ENCODE results near the gene ME2.

GRCh38 chr18:50970006-50970405 is 91.1 kb downstream of the ME2 start:
- TF ChIP-seq CTCF (IDR thresholded peaks at IDR 0.05; ENCODE audit: low read depth, low read length, poor library complexity, severe bottlenecking) = no peak
- TF ChIP-seq EZH2phosphoT487 (IDR thresholded peaks at IDR 0.05; ENCODE audit: borderline replicate concordance, low read length) = no peak
